Activated naive CD4-positive, alpha-beta T cell treated with anti-CD3 and anti-CD28 coated beads for 36 hours (primary cell): ENCODE measurements around the gene PGM5. TPM values are rescaled to one million over a fixed set of nuclear protein-coding genes. Genes with fewer than 3 reads are reported as not detected.

ENCODE experiments used
- CTCF ChIA-PET: fragments of 350-600 bp; sonication (Branson Sonifier 250); formaldehyde crosslinking; loops from one replicate; lab custom pipeline; 2021; ENCODE audit warnings: antibody characterized with exemption; lab: Charles Lee
- DNase-seq: peaks from one replicate; pipeline ENCODE4 v3.0.0-alpha.2; 2020
- H3K27ac Mint-ChIP-seq: one replicate; pipeline ENCODE4 v1.8.0; 2021; ENCODE audit warnings: mild to moderate bottlenecking, mixed read lengths
- H3K27me3 Mint-ChIP-seq: one replicate; pipeline ENCODE4 v1.8.0; 2021; ENCODE audit warnings: low read depth, mixed read lengths
- H3K36me3 Mint-ChIP-seq: one replicate; pipeline ENCODE4 v1.8.0; 2021; ENCODE audit warnings: low read depth, mixed read lengths
- H3K4me1 Mint-ChIP-seq: one replicate; pipeline ENCODE4 v1.8.0; 2021; ENCODE audit warnings: low read depth, mixed read lengths
- H3K4me3 Mint-ChIP-seq: one replicate; pipeline ENCODE4 v1.8.0; 2021; ENCODE audit warnings: mild to moderate bottlenecking, moderate library complexity, mixed read lengths
- H3K9me3 Mint-ChIP-seq: one replicate; pipeline ENCODE4 v1.8.0; 2021; ENCODE audit warnings: mixed read lengths
- intact Hi-C: fragments of 100-400 bp; cut with micrococcal nuclease; formaldehyde crosslinking; loops from one replicate; pipeline ENCODE4 v1.15.1; 2023
- total RNA-seq, 2 experiments: library from RNA; stranded (reverse); gene quantifications; one replicate each; pipeline ENCODE4 v1.2.3, GENCODE V29; 2021

PGM5 gene
- total RNA-seq, 2 experiments from 2014 or later, result not detected

GRCh38 chr9:68458918-68459317 is 102.5 kb downstream of the PGM5 start:
- intact Hi-C loops, result no loop called here
- Mint-ChIP-seq H3K27me3 (peaks cover 6% of the 10 kb centered on the region), H3K36me3 (no peaks in the 10 kb centered on the region), H3K27ac (no peak overlapping the region), H3K9me3 (no peaks in the 10 kb centered on the region), H3K4me1 (no peaks in the 10 kb centered on the region), H3K4me3 (no peak overlapping the region)
- DNase-seq, result no peak
- CTCF ChIA-PET, result no interaction called here

DNA sequence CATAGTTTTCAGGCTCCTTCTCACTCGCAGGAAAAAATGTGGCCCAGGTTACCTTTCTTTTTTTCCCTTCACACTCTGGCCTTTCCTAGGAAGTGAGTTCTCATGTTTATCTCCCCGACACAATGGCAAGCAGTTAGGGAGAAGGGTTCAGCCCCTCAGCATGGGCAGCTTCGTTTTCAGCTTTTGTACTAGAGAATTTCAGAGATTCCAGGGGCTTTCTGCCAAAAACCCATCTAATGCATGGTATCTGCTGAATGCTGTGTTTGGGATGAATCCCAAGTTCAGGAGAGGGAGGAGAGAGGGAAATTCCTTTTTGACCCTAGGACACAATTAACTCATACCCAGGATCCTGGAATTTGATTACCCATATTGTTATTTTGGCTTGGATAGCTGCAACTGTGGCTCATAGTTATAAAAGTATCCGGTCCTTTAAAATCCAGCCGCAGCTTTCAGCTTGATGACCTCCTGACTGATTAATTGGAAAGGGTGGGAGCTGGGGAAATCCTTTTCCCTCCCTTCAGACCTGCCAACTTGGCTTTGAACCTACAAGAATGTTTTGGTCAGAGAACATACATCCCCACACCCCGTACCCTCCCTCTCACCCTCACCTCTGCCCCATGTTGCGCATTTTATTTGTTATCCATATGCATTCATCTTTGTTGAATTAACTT is 105.8 kb downstream of the PGM5 start:
- H3K36me3 Mint-ChIP-seq, result no peaks in the 10 kb centered on the region
- DNase-seq, result no peak
- no peaks in the 10 kb centered on the region for H3K4me1 Mint-ChIP-seq
- CTCF ChIA-PET, result no interaction called here
- H3K27ac Mint-ChIP-seq, result no peak overlapping the region
- H3K27me3 Mint-ChIP-seq, result peaks cover 6% of the 10 kb centered on the region
- intact Hi-C loops, result no loop called here
- H3K4me3 Mint-ChIP-seq, result no peak overlapping the region
- no peaks in the 10 kb centered on the region for H3K9me3 Mint-ChIP-seq

GRCh38 chr9:68470067-68470466 is 113.7 kb downstream of the PGM5 start:
- intact Hi-C loops, result no loop called here

DNA sequence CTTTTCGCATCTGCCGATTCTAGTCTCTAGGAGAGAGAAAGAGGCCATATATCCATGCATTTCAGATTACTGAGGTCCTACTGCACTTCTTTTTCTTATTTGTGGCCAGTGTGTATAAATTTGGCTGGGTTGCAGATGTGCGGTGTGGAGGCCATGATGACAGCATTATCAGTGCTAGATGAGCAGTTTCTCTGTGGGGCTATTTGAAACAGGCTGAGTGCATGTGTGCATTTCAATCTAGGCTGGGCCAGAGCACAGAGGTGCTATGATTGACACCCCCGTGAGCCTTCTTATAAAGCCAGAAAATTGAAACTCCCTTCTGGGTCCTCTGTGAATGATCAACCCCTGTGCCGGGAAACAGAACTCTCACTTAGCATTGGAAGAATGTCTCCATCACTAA is 114.2 kb downstream of the PGM5 start:
- DNase-seq, result no peak
- no peak overlapping the region for H3K27ac Mint-ChIP-seq
- H3K27me3 Mint-ChIP-seq, result peaks cover 20% of the 10 kb centered on the region
- CTCF ChIA-PET, result no interaction called here
- intact Hi-C loops, result no loop called here
- no peaks in the 10 kb centered on the region for H3K4me1 Mint-ChIP-seq
- no peaks in the 10 kb centered on the region for H3K36me3 Mint-ChIP-seq
- no peak overlapping the region for H3K4me3 Mint-ChIP-seq
- no peaks in the 10 kb centered on the region for H3K9me3 Mint-ChIP-seq

More at GRCh38 chr9:68470067-68470466, 113.7 kb downstream of the PGM5 start:
- H3K27me3 Mint-ChIP-seq, result peaks cover 20% of the 10 kb centered on the region
- DNase-seq, result no peak
- no peak overlapping the region for H3K4me3 Mint-ChIP-seq
- CTCF ChIA-PET, result no interaction called here
- no peaks in the 10 kb centered on the region for H3K9me3 Mint-ChIP-seq
- no peaks in the 10 kb centered on the region for H3K4me1 Mint-ChIP-seq
- H3K27ac Mint-ChIP-seq, result no peak overlapping the region
- no peaks in the 10 kb centered on the region for H3K36me3 Mint-ChIP-seq

GRCh38 chr9:68472119-68472518 is 115.7 kb downstream of the PGM5 start:
- CTCF ChIA-PET, result no interaction called here
- Mint-ChIP-seq H3K27me3 (peaks cover 26% of the 10 kb centered on the region), H3K9me3 (no peaks in the 10 kb centered on the region), H3K4me1 (no peaks in the 10 kb centered on the region), H3K4me3 (no peak overlapping the region), H3K36me3 (no peaks in the 10 kb centered on the region), H3K27ac (no peak overlapping the region)
- no peak for DNase-seq
- intact Hi-C loops, result no loop called here

DNA sequence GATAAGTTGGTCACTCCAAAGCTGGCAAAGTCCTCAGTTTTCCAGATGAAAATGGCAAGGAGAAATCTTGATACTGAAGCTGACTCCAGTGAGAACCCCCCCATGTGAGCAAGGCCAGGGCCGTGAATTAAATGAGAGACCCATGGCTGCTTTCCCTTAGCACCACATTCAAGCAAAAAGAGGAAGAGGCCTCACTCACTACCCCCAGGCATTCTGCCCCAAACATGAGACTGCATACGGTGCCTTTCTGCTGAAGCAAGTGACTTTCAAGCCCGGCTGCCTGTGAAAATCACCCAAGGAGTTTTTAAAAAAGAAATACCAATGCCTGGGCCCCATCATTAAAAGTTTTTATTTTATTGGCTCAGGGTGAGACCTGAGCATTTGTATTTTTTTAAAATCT is 117.4 kb downstream of the PGM5 start:
- intact Hi-C loops, result no loop called here
- Mint-ChIP-seq H3K27ac (no peak overlapping the region), H3K27me3 (peaks cover 27% of the 10 kb centered on the region), H3K9me3 (no peaks in the 10 kb centered on the region), H3K36me3 (no peaks in the 10 kb centered on the region), H3K4me1 (no peaks in the 10 kb centered on the region), H3K4me3 (no peak overlapping the region)
- CTCF ChIA-PET, result no interaction called here
- no peak for DNase-seq

DNA sequence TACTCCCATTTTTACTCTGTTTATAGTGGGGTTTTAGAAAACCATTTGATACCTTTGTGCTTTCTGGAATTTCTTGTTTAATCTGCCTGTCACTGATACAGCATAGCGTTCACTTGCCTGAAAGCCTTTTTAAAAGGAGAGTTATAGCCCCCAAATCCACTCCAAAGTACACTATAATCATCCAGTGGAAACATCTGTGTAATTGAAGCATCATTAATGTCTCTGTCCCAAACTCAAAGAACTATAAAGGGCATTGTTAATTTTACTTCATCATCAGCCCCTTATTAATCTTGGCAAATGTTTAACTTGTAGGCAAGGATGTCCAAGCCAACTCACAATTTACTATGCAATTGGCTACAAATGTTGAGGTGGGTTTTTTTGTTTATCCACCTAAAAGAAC is 120.0 kb downstream of the PGM5 start:
- H3K27me3 Mint-ChIP-seq, result peaks cover 19% of the 10 kb centered on the region
- no peaks in the 10 kb centered on the region for H3K9me3 Mint-ChIP-seq
- DNase-seq, result no peak
- CTCF ChIA-PET, result no interaction called here
- no peaks in the 10 kb centered on the region for H3K4me1 Mint-ChIP-seq
- no peaks in the 10 kb centered on the region for H3K36me3 Mint-ChIP-seq
- no peak overlapping the region for H3K27ac Mint-ChIP-seq
- intact Hi-C loops, result no loop called here
- H3K4me3 Mint-ChIP-seq, result no peak overlapping the region

GRCh38 chr9:68476847-68477246 is 120.4 kb downstream of the PGM5 start:
- H3K4me3 Mint-ChIP-seq, result no peak overlapping the region
- intact Hi-C loops, result no loop called here
- no peak for DNase-seq
- H3K27me3 Mint-ChIP-seq, result peaks cover 16% of the 10 kb centered on the region
- H3K9me3 Mint-ChIP-seq, result no peaks in the 10 kb centered on the region
- CTCF ChIA-PET, result no interaction called here
- no peaks in the 10 kb centered on the region for H3K36me3 Mint-ChIP-seq
- H3K4me1 Mint-ChIP-seq, result no peaks in the 10 kb centered on the region
- no peak overlapping the region for H3K27ac Mint-ChIP-seq

DNA sequence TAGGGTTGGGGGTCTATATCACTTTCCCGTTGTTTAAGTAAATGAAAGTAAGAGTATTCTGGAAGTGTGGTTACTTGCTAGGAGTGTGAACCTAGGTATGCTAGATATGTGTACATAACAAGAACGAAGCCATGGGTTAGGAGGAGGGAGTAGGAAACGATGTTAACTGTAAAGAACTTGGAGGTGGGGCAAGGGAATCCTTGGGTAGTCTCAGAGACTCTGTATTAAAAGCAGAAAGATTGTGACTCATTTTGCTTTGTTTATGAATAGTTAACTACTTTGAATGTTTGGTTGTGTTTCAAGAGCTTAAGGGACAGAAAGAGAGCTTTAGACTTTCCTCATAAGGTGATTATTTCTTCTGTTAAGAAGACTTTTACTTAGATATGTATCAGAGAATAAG is 124.4 kb downstream of the PGM5 start:
- DNase-seq, result no peak
- H3K4me3 Mint-ChIP-seq, result no peak overlapping the region
- peaks cover 18% of the 10 kb centered on the region for H3K27me3 Mint-ChIP-seq
- H3K9me3 Mint-ChIP-seq, result peaks cover 1% of the 10 kb centered on the region
- no peak overlapping the region for H3K27ac Mint-ChIP-seq
- no peaks in the 10 kb centered on the region for H3K36me3 Mint-ChIP-seq
- CTCF ChIA-PET, result no interaction called here
- no peaks in the 10 kb centered on the region for H3K4me1 Mint-ChIP-seq
- intact Hi-C loops, result no loop called here

DNA sequence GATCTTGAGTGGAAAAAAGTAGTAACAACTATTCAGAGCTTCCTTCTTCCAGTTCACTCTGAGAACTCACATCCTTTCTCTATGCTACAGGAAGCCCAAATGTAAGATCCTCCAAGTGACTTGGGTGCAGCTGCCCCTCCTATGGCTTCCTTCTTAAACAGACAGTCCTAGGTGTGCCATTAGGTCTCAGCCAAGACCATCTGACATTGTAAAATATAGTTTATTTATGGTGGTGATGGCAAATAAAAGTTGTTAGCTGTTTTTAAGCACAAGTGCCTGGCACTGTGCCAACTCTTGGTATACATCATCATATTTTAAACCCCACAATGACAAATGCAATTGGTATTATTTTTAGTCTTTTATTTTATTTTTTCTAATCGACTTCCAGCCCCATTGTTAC is 126.1 kb downstream of the PGM5 start:
- DNase-seq, result no peak
- no peaks in the 10 kb centered on the region for H3K36me3 Mint-ChIP-seq
- CTCF ChIA-PET, result interaction anchor here (0.7 kb wide), 1 partner anchor 522 kb away, joined by 3 read pairs; no protein-coding TSS in a partner anchor
- no peak overlapping the region for H3K27ac Mint-ChIP-seq
- no peak overlapping the region for H3K4me3 Mint-ChIP-seq
- peaks cover 8% of the 10 kb centered on the region for H3K9me3 Mint-ChIP-seq
- H3K4me1 Mint-ChIP-seq, result no peaks in the 10 kb centered on the region
- H3K27me3 Mint-ChIP-seq, result peaks cover 11% of the 10 kb centered on the region
- intact Hi-C loops, result no loop called here

GRCh38 chr9:68488126-68488525 is 131.7 kb downstream of the PGM5 start:
- no peak overlapping the region for H3K4me3 Mint-ChIP-seq
- DNase-seq, result no peak
- CTCF ChIA-PET, result no interaction called here
- no peaks in the 10 kb centered on the region for H3K36me3 Mint-ChIP-seq
- H3K27me3 Mint-ChIP-seq, result peaks cover 19% of the 10 kb centered on the region
- H3K9me3 Mint-ChIP-seq, result peaks cover 8% of the 10 kb centered on the region
- H3K27ac Mint-ChIP-seq, result no peak overlapping the region
- no peaks in the 10 kb centered on the region for H3K4me1 Mint-ChIP-seq
- intact Hi-C loops, result no loop called here

DNA sequence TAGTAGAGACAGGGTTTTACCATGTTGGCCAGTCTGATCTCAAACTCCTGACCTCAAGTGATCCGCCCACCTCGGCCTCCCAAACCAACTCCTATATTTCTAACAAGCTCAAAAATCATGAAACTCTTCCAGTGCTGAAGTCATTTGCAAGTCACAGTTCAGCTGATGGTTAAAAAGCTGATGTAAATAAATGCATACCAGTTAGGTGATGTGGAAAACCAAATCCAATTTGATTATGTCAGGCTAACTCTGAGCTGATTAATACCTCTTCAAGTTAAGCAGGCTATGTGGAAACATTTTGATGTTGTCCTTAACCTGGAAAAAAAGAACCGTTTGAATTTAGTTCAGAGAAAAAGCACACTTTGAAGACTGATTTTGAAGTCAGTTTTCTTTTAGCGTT is 133.2 kb downstream of the PGM5 start:
- no peak overlapping the region for H3K4me3 Mint-ChIP-seq
- intact Hi-C loops, result no loop called here
- DNase-seq, result no peak
- H3K9me3 Mint-ChIP-seq, result peaks cover 8% of the 10 kb centered on the region
- no peak overlapping the region for H3K27ac Mint-ChIP-seq
- peaks cover 17% of the 10 kb centered on the region for H3K27me3 Mint-ChIP-seq
- CTCF ChIA-PET, result no interaction called here
- no peaks in the 10 kb centered on the region for H3K4me1 Mint-ChIP-seq
- H3K36me3 Mint-ChIP-seq, result no peaks in the 10 kb centered on the region

DNA sequence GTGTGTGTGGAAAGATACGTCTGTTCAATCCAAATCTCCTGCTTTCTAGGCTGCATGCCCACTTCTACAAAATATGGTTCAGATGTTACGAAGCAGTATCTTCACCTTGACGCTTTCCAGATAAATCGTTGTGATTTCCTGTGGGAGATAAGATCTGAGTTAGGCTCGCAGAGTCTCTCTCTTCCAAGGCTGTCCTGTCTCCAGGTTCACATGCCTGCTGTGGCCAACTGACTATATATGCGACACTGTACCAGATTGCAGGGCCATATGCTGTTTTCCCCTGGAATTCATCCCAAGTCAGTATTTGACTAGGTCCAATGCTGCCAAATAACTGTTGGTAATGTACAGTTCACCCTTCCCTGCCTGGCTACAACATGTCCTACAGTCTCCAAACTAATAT is 136.4 kb downstream of the PGM5 start:
- CTCF ChIA-PET, result interaction anchor here (1.4 kb wide), 1 partner anchor 14 kb away, joined by 4 read pairs; no protein-coding TSS in a partner anchor
- H3K36me3 Mint-ChIP-seq, result no peaks in the 10 kb centered on the region

More for the DNA sequence above, 136.4 kb downstream of the PGM5 start:
- no peaks in the 10 kb centered on the region for H3K4me1 Mint-ChIP-seq
- H3K27me3 Mint-ChIP-seq, result peaks cover 24% of the 10 kb centered on the region
- no peak for DNase-seq
- intact Hi-C loops, result no loop called here
- H3K4me3 Mint-ChIP-seq, result no peak overlapping the region
- H3K9me3 Mint-ChIP-seq, result no peaks in the 10 kb centered on the region
- H3K27ac Mint-ChIP-seq, result no peak overlapping the region
